K562 (cell line): ENCODE data around the gene ELOB. TPM values are rescaled to one million over a fixed set of nuclear protein-coding genes. Genes with fewer than 3 reads are reported as not detected.

Source experiments
- CC2D1A ChIP-seq: fragments of 450-650 bp; IDR thresholded peaks from 2 replicates; pipeline ENCODE4 v1.6.1; 2017; ENCODE audit warnings: mild to moderate bottlenecking
- CREB3L1 ChIP-seq: fragments of 450-650 bp; IDR thresholded peaks from 2 replicates; pipeline ENCODE4 v1.6.1; 2014; ENCODE audit warnings: low read depth, mild to moderate bottlenecking, moderate library complexity, borderline replicate concordance
- CTCF ChIP-seq, 3 experiments: IDR thresholded peaks in 2 of 3; conservative IDR thresholded peaks in 1 of 3; 2 replicates each; pipeline ENCODE4 v1.5.1; 2011 to 2012; ENCODE audit warnings: low read length in 3 of 3, mild to moderate bottlenecking in 3 of 3, control low read depth in 2 of 3, improper control_type of control experiment in 1 of 3, inconsistent platforms in 1 of 3, low read depth in 1 of 3, mixed read lengths in 1 of 3, moderate library complexity in 1 of 3; ENCODE audit not compliant: insufficient read depth in 2 of 3
- EP400 ChIP-seq: fragments of 450-650 bp; IDR thresholded peaks from 2 replicates; pipeline ENCODE4 v1.6.1; 2017; ENCODE audit warnings: antibody characterized with exemption, mild to moderate bottlenecking, moderate library complexity
- FIP1L1 ChIP-seq: fragments of 200-400 bp; formaldehyde crosslinking; IDR thresholded peaks from 2 replicates; pipeline ENCODE4 v1.6.1; 2018; ENCODE audit warnings: mild to moderate bottlenecking, low read depth, low read length; ENCODE audit not compliant: poor library complexity, severe bottlenecking
- FOSL1 ChIP-seq: fragments of 200-800 bp; sonication (Bioruptor generic); conservative IDR thresholded peaks from 2 replicates; pipeline ENCODE4 v1.6.1; 2016; ENCODE audit warnings: missing genetic modification characterization, missing compliant biosample characterization
- HOXB6 ChIP-seq: fragments of 250-450 bp; sonication (Bioruptor Pico); IDR thresholded peaks from 2 replicates; pipeline ENCODE4 v1.5.1; 2022; ENCODE audit warnings: mild to moderate bottlenecking, borderline replicate concordance
- HSF4 ChIP-seq: fragments of 250-450 bp; sonication (Bioruptor Pico); IDR thresholded peaks from 2 replicates; pipeline ENCODE4 v2.1.2; 2022; ENCODE audit warnings: mild to moderate bottlenecking, moderate library complexity, borderline replicate concordance
- ILK ChIP-seq: fragments of 450-650 bp; IDR thresholded peaks from 2 replicates; pipeline ENCODE4 v1.6.1; 2016; ENCODE audit warnings: missing genetic modification characterization, low read depth, mild to moderate bottlenecking, missing compliant biosample characterization, moderate library complexity, borderline replicate concordance
- L3MBTL2 ChIP-seq: fragments of 450-650 bp; IDR thresholded peaks from 2 replicates; pipeline ENCODE4 v1.6.1; 2016; ENCODE audit warnings: mild to moderate bottlenecking, moderate library complexity
- MAFK ChIP-seq: IDR thresholded peaks from 2 replicates; pipeline ENCODE4 v1.6.1; 2011; ENCODE audit warnings: low read length, improper control_type of control experiment
- MEF2A ChIP-seq: IDR thresholded peaks from 2 replicates; pipeline ENCODE4 v1.6.1; 2011; ENCODE audit warnings: low read depth, mild to moderate bottlenecking, low read length, moderate library complexity; ENCODE audit not compliant: control insufficient read depth
- NCOA6 ChIP-seq: fragments of 450-650 bp; IDR thresholded peaks from 2 replicates; pipeline ENCODE4 v1.6.1; 2017; ENCODE audit warnings: mild to moderate bottlenecking
- NR3C1 ChIP-seq: sonication (generic); formaldehyde crosslinking; IDR thresholded peaks from 2 replicates; pipeline ENCODE4 v1.8.1; 2022; ENCODE audit warnings: missing genetic modification reagents
- SMAD4 ChIP-seq: fragments of 250-450 bp; sonication (Bioruptor Pico); conservative IDR thresholded peaks from 2 replicates; pipeline ENCODE4 v1.8.0; 2021; ENCODE audit warnings: inconsistent platforms, mild to moderate bottlenecking, moderate library complexity
- SOX6 ChIP-seq: fragments of 450-650 bp; IDR thresholded peaks from 2 replicates; pipeline ENCODE4 v1.6.1; 2014; ENCODE audit warnings: mild to moderate bottlenecking
- TEAD4 ChIP-seq, 2 experiments: sonication (generic) in 1 of 2; formaldehyde crosslinking in 1 of 2; IDR thresholded peaks; 2 replicates each; pipeline versions ENCODE4 v1.6.1 to v1.8.0; 2012 to 2022; ENCODE audit warnings: borderline replicate concordance in 1 of 2, inconsistent platforms in 1 of 2, low read length in 1 of 2, mild to moderate bottlenecking in 1 of 2, missing genetic modification reagents in 1 of 2
- TFE3 ChIP-seq: fragments of 450-650 bp; formaldehyde crosslinking; IDR thresholded peaks from 2 replicates; pipeline ENCODE4 v1.4.0; 2020; ENCODE audit warnings: mild to moderate bottlenecking, mixed read lengths
- TRIM28 ChIP-seq: fragments of 450-650 bp; IDR thresholded peaks from 2 replicates; pipeline ENCODE4 v1.6.1; 2017
- ZNF512 ChIP-seq: IDR thresholded peaks from 2 replicates; pipeline ENCODE4 v1.6.1; 2016; ENCODE audit warnings: missing genetic modification characterization, missing compliant biosample characterization
- ZNF77 ChIP-seq: fragments of 250-450 bp; sonication (Bioruptor Pico); IDR thresholded peaks from 2 replicates; pipeline ENCODE4 v1.5.0; 2020
- polyA plus RNA-seq, 8 experiments: library from polyadenylated mRNA; depleted of rRNA in 4 of 8; stranded (reverse) in 5 of 8; unstranded in 3 of 8; fragments of >200 nt; fragmentation: Nextera tagmentation in 2 of 8; fragmentation: Illumina TruSeq in 1 of 8; extraction: Ambion mirVana in 2 of 8; extraction: Trizol in 1 of 8; gene quantifications; 2 replicates each; pipeline versions ENCODE4 v1.2.1 to v1.2.3, GENCODE V29; 2011 to 2014; ENCODE audit warnings: inconsistent platforms in 1 of 8, missing spikeins in 1 of 8
- total RNA-seq, 7 experiments: library from RNA; depleted of rRNA in 6 of 7; stranded (reverse); fragments of >200 nt in 6 of 7; fragmentation: Illumina TruSeq in 2 of 7; extraction: Trizol in 2 of 7; gene quantifications; 2 replicates each; pipeline versions ENCODE4 v1.2.1 to v1.2.3, GENCODE V29; 2011 to 2021; ENCODE audit warnings: low replicate concordance in 1 of 7

The ELOB gene
- total and polyA plus RNA-seq, 9 of the 15 experiments (the other 6 are each of a cell fraction or from before 2014, with no cell fraction given), result 63.2 to 791 (median 237) TPM

- TF ChIP-seq ILK (tag) (no peak), CREB3L1 (0 out of 2 replicates have a peak, but pooled peaks have one; percentile 19), FOSL1 (tag) (peak; percentile 93), MEF2A (no peak), TEAD4 (IDR thresholded peaks at IDR 0.05; ENCODE audit: low read length) (no peak), TEAD4 (CRISPR knock-in tag; IDR thresholded peaks at IDR 0.05; ENCODE audit: borderline replicate concordance) (no peak), EP400 (no peak), NCOA6 (no peak), ZNF512 (tag) (no peak), CC2D1A (no peak), TFE3 (CRISPR knock-in tag) (no peak), HOXB6 (no peak), HSF4 (no peak), MAFK (no peak), NR3C1 (CRISPR knock-in tag) (no peak), SMAD4 (0 out of 2 replicates have a peak, but pooled peaks have one; percentile 30), SOX6 (peak; percentile 62; the same call in 1 of the 2 replicates), CTCF (IDR thresholded peaks at IDR 0.05 in 2 of 3, conservative IDR thresholded peaks at IDR 0.05 in 1 of 3; ENCODE audit: insufficient read depth in 2 of 3, low read depth in 1 of 3, low read length in 3 of 3) (no peak), TRIM28 (no peak), ZNF77 (CRISPR knock-in tag) (no peak), L3MBTL2 (peak; percentile 54), FIP1L1 (no peak)
Measured at GRCh38 chr16:2795395-2796143, 18.5 kb upstream of the ELOB start (continued).
